ENCODE data around the gene MAOA.

MAOA gene

GRCh38 chrX:43688586-43688985, 32.5 kb downstream of the MAOA start:
- DNase-seq (ENCODE audit: low read depth, low spot score), result no peak
- no peak overlapping the region for H3K4me3 ChIP-seq (ENCODE audit: low read depth, low read length)
- in situ Hi-C loops (cut with HindIII; ENCODE audit: low sequenced_read_pairs), result no loop called here
- TF ChIP-seq CTCF (IDR thresholded peaks at IDR 0.05; ENCODE audit: low read depth, low read length), result no peak

- DNase-seq (ENCODE audit: low read depth, low spot score), result peak; percentile 41
- in situ Hi-C loops (cut with HindIII; ENCODE audit: low sequenced_read_pairs), result no loop called here
- H3K4me3 ChIP-seq (ENCODE audit: low read depth, low read length), result no peak overlapping the region
- no peak for TF ChIP-seq CTCF (IDR thresholded peaks at IDR 0.05; ENCODE audit: low read depth, low read length)
Observed at GRCh38 chrX:43693602-43694406, 37.7 kb downstream of the MAOA start.

GRCh38 chrX:43699475-43699874, 43.4 kb downstream of the MAOA start:
- no peak overlapping the region for H3K4me3 ChIP-seq (ENCODE audit: low read depth, low read length)
- in situ Hi-C loops (cut with HindIII; ENCODE audit: low sequenced_read_pairs), result no loop called here
- TF ChIP-seq CTCF (IDR thresholded peaks at IDR 0.05; ENCODE audit: low read depth, low read length), result no peak
- DNase-seq (ENCODE audit: low read depth, low spot score), result no peak

- H3K4me3 ChIP-seq (ENCODE audit: low read depth, low read length), result no peak overlapping the region
- in situ Hi-C loops (cut with HindIII; ENCODE audit: low sequenced_read_pairs), result no loop called here
- no peak for DNase-seq (ENCODE audit: low read depth, low spot score)
- no peak for TF ChIP-seq CTCF (IDR thresholded peaks at IDR 0.05; ENCODE audit: low read depth, low read length)
Observed at GRCh38 chrX:43702079-43702524, 46.0 kb downstream of the MAOA start.

GRCh38 chrX:43702660-43703059, 46.6 kb downstream of the MAOA start:
- in situ Hi-C loops (cut with HindIII; ENCODE audit: low sequenced_read_pairs), result no loop called here
- no peak for TF ChIP-seq CTCF (IDR thresholded peaks at IDR 0.05; ENCODE audit: low read depth, low read length)

GRCh38 chrX:43703211-43703791, 47.2 kb downstream of the MAOA start:
- H3K4me3 ChIP-seq (ENCODE audit: low read depth, low read length), result no peak overlapping the region
- peak; percentile 68 for DNase-seq (ENCODE audit: low read depth, low spot score)
- in situ Hi-C loops (cut with HindIII; ENCODE audit: low sequenced_read_pairs), result no loop called here
- no peak for TF ChIP-seq CTCF (IDR thresholded peaks at IDR 0.05; ENCODE audit: low read depth, low read length)

More at GRCh38 chrX:43702660-43703059, 46.6 kb downstream of the MAOA start:
- H3K4me3 ChIP-seq (ENCODE audit: low read depth, low read length), result no peak overlapping the region
- no peak for DNase-seq (ENCODE audit: low read depth, low spot score)

Measured in astrocyte of the spinal cord (primary cell).